GM20431 (cell line): ENCODE data around the gene FLG.
"Not testable (repeated sequence)": the region's sequence is repeated elsewhere in the genome, so short reads cannot be mapped to it uniquely, and the experiment has no call there.

ENCODE experiments used
- in situ Hi-C: fragments of 300-500 bp; cut with MseI, MboI; formaldehyde crosslinking; loops from one replicate; pipeline ENCODE4 v1.15.0; 2020; ENCODE audit warnings: low sequenced_read_pairs; ENCODE audit not compliant: unreplicated experiment

Gene FLG

DNA sequence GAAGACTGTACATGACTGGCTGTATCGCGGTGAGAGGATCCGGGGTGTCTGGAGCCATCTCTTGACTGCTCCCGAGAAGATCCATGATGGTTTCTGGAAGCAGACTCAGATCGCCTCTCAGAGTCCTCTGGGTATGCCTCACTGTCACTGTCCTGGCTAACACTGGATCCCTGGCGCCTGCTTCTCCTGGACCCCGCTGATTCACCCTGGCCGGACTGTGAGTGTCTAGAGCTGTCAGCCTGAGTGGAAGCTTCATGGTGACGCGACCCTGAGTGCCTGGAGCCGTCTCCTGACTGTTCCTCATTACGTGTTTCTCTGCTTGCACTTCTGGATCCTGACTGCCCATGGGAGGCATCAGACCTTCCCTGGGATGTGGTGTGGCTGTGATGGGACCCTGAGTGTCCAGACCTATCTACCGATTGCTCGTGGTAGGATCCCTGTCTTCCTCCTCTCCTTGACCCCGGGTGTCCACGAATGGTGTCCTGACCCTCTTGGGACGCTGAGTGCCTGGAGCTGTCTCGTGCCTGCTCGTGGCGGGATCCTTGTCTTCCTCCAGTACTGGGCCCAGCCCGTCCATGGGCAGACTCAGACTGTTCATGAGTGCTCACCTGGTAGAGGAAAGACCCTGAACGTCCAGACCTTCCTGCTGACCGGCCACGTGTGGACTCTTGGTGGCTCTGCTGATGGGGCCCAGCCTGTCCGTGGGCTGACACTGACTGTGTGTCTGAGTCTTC, 21.7 kb downstream of the FLG start:
- in situ Hi-C loops, result not testable (repeated sequence)

DNA sequence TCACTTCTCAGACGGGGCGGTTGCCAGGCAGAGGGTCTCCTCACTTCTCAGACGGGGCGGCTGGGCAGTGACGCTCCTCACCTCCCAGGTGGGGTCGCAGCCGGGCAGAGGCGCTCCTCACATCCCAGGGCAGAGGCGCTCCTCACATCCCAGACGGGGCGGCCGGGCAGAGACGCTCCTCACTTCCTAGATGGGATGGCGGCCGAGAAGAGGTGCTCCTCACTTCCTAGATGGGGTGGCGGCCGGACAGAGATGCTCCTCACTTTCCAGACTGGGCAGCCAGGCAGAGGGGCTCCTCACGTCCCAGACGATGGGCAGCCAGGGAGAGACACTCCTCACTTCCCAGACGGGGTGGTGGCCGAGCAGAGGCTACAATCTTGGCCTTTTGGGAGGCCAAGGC, 68.6 kb downstream of the FLG start:
- in situ Hi-C loops, result not testable (repeated sequence)
